Fibroblast of the aortic adventitia (primary cell): ENCODE data around the gene SPECC1. TPM values are rescaled to one million over a fixed set of nuclear protein-coding genes. Genes with fewer than 3 reads are reported as not detected.
"Not testable (repeated sequence)": the region's sequence is repeated elsewhere in the genome, so short reads cannot be mapped to it uniquely, and the experiment has no call there.

Experiments
- DNase-seq: peaks from one replicate; pipeline ENCODE4 v3.0.0-alpha.2; 2010; ENCODE audit warnings: low read depth
- H3K4me3 ChIP-seq: 2 replicates; pipeline ENCODE4 v1.5.1; 2011; ENCODE audit warnings: low read depth, mild to moderate bottlenecking, control low read depth, low read length, moderate library complexity
- total RNA-seq: library from RNA; depleted of rRNA; stranded (reverse); fragments of >200 nt; gene quantifications from 2 replicates; pipeline ENCODE4 v1.2.3, GENCODE V29; 2012; ENCODE audit warnings: low replicate concordance
- TF ChIP-seq, protein P1 (sequence below): IDR thresholded peaks from 2 replicates; pipeline ENCODE4 v1.5.1; 2011; ENCODE audit warnings: mild to moderate bottlenecking, low read length, control low read depth, inconsistent platforms; ENCODE audit not compliant: insufficient read depth

SPECC1 gene
- total RNA-seq, 1 donor, result 16.8 TPM

DNA sequence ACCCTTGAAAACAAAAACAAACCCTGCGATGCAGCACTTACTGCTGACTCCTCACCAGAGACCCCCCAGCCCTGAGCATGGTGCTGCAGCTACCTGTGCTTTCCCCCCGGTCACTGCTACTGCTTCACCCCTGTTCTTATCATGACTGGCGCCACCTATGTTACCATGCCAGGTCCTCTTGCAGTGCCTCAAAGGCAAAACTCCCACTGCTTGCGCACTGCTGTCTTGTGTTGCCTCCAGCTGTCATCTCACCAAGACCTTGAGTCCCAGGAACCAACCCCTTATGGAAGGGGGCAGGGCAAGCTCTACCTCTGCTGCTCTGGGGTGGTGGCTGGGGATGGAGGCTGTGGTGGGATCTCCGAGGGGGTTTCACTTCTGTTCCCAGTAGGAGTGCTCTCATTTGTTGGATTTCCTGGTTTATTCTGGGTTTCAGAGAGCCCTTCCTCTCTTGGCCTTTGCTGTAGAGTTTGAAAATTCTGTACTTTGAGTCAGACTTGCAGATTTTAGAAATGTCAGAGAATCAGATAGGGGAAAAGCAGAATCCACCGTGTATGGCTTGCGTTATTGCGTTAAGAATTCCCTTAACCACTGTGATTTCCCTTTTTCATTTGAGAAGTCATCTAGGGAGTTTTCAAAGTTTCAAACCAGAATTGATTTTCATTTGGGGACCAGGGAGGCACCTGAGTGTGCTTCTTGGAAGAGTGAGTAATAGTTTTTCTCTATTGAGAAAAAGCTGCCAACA is 96.6 kb downstream of the SPECC1 start:
- TF ChIP-seq, protein P1, sequence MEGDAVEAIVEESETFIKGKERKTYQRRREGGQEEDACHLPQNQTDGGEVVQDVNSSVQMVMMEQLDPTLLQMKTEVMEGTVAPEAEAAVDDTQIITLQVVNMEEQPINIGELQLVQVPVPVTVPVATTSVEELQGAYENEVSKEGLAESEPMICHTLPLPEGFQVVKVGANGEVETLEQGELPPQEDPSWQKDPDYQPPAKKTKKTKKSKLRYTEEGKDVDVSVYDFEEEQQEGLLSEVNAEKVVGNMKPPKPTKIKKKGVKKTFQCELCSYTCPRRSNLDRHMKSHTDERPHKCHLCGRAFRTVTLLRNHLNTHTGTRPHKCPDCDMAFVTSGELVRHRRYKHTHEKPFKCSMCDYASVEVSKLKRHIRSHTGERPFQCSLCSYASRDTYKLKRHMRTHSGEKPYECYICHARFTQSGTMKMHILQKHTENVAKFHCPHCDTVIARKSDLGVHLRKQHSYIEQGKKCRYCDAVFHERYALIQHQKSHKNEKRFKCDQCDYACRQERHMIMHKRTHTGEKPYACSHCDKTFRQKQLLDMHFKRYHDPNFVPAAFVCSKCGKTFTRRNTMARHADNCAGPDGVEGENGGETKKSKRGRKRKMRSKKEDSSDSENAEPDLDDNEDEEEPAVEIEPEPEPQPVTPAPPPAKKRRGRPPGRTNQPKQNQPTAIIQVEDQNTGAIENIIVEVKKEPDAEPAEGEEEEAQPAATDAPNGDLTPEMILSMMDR, result no peak
- no peak for DNase-seq
- H3K4me3 ChIP-seq, result no peak overlapping the region

DNA sequence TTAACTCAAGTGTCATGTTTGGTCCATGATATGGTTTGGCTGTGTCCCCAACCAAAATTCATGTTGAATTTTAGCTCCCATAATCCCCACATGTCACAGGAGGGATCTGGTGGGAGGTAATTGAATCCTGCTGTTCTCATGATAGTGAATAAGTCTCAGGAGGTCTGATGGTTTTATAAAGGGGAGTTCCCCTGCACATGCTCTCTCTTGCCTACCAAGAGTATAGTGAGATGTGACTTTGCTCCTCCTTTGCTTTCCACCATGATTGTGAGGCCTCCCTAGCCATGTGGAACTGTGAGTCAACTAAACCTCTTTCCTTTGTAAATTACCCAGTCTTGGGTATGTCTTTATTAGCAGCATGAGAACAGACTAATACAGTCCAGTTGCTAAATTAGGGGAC is 97.3 kb downstream of the SPECC1 start:
- DNase-seq, H3K4me3 ChIP-seq: not testable (repeated sequence)

DNA sequence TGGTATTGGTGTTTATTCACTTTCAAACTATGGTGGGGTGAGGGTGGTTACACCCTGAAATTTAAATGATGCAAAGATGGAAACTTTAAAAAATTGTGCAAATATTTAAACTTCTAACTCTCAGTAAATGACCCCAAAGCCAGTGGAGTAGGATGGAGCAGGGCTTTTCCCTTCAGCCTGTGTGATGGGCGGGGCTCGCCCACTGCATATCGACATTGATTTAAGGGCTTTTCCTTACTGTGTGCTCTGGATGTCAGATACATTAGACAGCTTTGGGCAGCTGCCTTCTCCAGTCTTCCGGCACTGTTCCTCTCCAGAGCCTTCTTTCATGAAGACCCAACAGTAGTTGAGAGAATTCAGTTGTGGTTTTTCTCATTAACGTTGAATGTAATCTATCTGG is 99.9 kb downstream of the SPECC1 start:
- DNase-seq, result no peak
- TF ChIP-seq, protein P1, result no peak
- no peak overlapping the region for H3K4me3 ChIP-seq

DNA sequence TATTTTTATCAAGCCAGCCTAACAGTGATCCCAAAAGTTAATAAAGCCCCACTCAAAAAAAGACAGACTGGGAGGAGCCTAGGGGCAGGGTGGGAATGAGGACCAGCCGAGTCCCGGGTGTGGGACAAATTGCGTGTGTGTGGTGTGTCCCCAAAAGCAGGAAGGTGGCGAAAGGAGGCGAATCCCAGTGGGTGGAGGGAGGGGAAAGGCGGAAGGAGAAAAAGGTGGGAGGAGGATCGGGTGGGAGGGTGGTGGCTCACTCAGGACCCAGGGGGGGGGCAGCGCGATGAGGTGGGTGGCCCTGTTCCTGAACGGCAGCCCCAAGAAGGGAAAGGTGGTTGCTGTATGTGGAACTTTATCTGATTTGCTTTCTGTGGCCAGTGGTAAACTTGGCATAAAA is 102.4 kb downstream of the SPECC1 start:
- TF ChIP-seq, protein P1, result no peak
- no peak for DNase-seq

DNA sequence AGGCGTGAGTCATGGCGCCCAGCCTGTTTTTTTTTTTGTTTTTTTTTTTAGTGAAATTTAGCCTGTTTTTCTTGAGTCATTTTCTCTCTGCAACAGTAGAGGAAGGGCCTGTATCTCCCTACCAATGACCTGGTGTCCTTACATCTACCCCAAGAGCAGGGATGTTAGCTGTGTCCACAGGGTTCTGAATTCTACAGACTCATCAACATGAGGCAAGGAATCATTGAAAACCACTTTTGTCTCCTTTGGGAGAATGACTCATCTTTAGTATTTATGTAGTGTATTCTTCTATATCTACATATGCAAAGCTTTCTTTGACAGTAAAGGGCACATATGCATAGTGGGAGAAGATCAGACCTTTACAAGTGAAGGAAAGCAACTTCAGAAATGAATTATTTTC is 105.3 kb downstream of the SPECC1 start:
- DNase-seq, result no peak
- TF ChIP-seq, protein P1, result no peak

More for the DNA sequence above, 102.4 kb downstream of the SPECC1 start:
- H3K4me3 ChIP-seq, result no peak overlapping the region

DNA sequence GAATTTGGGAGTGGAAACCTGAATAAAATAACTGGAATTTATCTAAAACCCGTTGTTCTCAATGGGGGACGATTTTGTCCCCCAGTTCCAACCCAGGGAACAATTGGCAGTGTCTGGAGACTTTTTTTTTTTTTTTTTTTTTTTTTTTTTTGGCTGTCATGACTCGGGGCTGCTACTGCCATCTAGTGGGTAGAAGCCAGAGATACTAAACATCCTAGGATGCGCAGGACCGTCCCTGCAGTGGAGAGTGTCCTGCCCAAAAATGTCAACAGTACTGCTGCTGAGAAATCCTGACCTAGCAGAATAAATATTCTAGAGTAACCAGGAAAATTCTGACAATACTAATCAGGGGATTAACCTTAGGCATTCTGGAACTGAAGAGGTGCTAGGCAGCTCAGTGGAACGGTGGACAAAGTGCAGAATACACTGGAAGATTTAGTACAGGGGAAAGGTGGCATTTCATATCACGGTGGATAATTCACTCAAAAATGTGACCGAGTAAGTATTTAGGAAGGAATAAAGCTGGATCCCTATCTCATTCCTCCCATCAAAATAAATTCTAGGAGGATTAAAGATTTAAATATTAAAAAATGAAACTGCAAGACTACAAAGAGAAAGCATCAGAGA is 107.6 kb downstream of the SPECC1 start:
- H3K4me3 ChIP-seq, result no peak overlapping the region
- DNase-seq, result peak; percentile 65
- TF ChIP-seq, protein P1, result peak; percentile 65

More for the DNA sequence above, 105.3 kb downstream of the SPECC1 start:
- no peak overlapping the region for H3K4me3 ChIP-seq

DNA sequence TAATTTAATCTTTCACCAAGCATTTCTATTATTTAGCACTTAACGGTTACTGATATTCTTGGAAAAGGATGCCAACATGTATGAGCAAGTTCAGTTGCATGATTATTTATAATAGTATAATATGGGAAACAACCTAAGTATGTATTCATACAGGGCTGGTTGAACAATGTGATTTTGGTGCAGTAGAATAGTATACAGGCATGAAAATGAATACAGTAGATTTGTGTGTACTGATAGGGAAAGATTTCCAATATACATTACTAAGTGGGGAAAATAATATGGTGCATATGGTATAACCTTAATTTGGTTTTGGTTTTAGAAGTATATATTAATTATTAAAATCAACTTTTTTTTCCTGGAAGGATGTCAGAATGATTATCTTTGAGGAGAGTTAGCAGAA is 109.1 kb downstream of the SPECC1 start:
- TF ChIP-seq, protein P1, result no peak
- no peak overlapping the region for H3K4me3 ChIP-seq
- no peak for DNase-seq
